Measurements from ENCODE around the gene EPYC.

EPYC gene

GRCh38 chr12:90959032-90959431, 45.7 kb downstream of the EPYC start:
- no peak for DNase-seq (ENCODE audit: low read depth, low spot score)

GRCh38 chr12:90958347-90958746, 46.4 kb downstream of the EPYC start:
- no peak for DNase-seq (ENCODE audit: low read depth, low spot score)

- no peak for DNase-seq (ENCODE audit: low read depth, low spot score)
Observed at GRCh38 chr12:90954921-90955320, 49.9 kb downstream of the EPYC start, which contains the start of gene CCER1. Gene CCER1, minus strand, starts transcription at chr12:90955176. Its CDS starts 434 bp downstream, at chr12:90954742.

GRCh38 chr12:90954428-90954827, 50.3 kb downstream of the EPYC start:
- no peak for DNase-seq (ENCODE audit: low read depth, low spot score)

GRCh38 chr12:90953956-90954421, 50.8 kb downstream of the EPYC start:
- peak; percentile 67 for DNase-seq (ENCODE audit: low read depth, low spot score)

GRCh38 chr12:90951432-90952105, 53.2 kb downstream of the EPYC start:
- DNase-seq (ENCODE audit: low read depth, low spot score) = no peak

GRCh38 chr12:90947869-90948268, 56.9 kb downstream of the EPYC start:
- DNase-seq (ENCODE audit: low read depth, low spot score) = no peak

GRCh38 chr12:90945070-90945649, 59.6 kb downstream of the EPYC start:
- no peak for DNase-seq (ENCODE audit: low read depth, low spot score)

GRCh38 chr12:90943255-90943654, 61.5 kb downstream of the EPYC start:
- DNase-seq (ENCODE audit: low read depth, low spot score) = no peak

GRCh38 chr12:90940872-90941499, 63.8 kb downstream of the EPYC start:
- no peak for DNase-seq (ENCODE audit: low read depth, low spot score)

GRCh38 chr12:90939382-90939781, 65.4 kb downstream of the EPYC start:
- no peak for DNase-seq (ENCODE audit: low read depth, low spot score)

- DNase-seq (ENCODE audit: low read depth, low spot score) = no peak
Observed at GRCh38 chr12:90938451-90938850, 66.3 kb downstream of the EPYC start.

- no peak for DNase-seq (ENCODE audit: low read depth, low spot score)
Observed at GRCh38 chr12:90937651-90938050, 67.1 kb downstream of the EPYC start.

GRCh38 chr12:90936230-90937005, 68.4 kb downstream of the EPYC start:
- no peak for DNase-seq (ENCODE audit: low read depth, low spot score)

- no peak for DNase-seq (ENCODE audit: low read depth, low spot score)
Observed at GRCh38 chr12:90925562-90925961, 79.2 kb downstream of the EPYC start.

GRCh38 chr12:90924406-90924805, 80.4 kb downstream of the EPYC start:
- DNase-seq (ENCODE audit: low read depth, low spot score) = no peak

GRCh38 chr12:90922145-90922627, 82.6 kb downstream of the EPYC start:
- DNase-seq (ENCODE audit: low read depth, low spot score) = no peak

GRCh38 chr12:90921536-90921935, 83.2 kb downstream of the EPYC start:
- no peak for DNase-seq (ENCODE audit: low read depth, low spot score)

- DNase-seq (ENCODE audit: low read depth, low spot score) = no peak
Observed at GRCh38 chr12:90920222-90920621, 84.5 kb downstream of the EPYC start.

GRCh38 chr12:90917431-90917830, 87.3 kb downstream of the EPYC start:
- DNase-seq (ENCODE audit: low read depth, low spot score) = no peak

- no peak for DNase-seq (ENCODE audit: low read depth, low spot score)
Observed at GRCh38 chr12:90916516-90916915, 88.3 kb downstream of the EPYC start.

- no peak for DNase-seq (ENCODE audit: low read depth, low spot score)
Observed at GRCh38 chr12:90915353-90915752, 89.4 kb downstream of the EPYC start.

Measured in iPS DF 19.7 (cell line).